HCT116 (cell line): ENCODE data around the gene CNST. TPM values are rescaled to one million over a fixed set of nuclear protein-coding genes. Genes with fewer than 3 reads are reported as not detected.

Source experiments
- ATAC-seq: fragments of 200-7000 bp; cut with Tn5 transposase; 2 replicates; pipeline ENCODE4 v1.9.1; 2020; ENCODE audit warnings: mild to moderate bottlenecking, moderate library complexity
- BruUV-seq: library from RNA; stranded (reverse); fragments of 400-500 nt; replicated peaks from 2 replicates; lab custom pipeline; 2021; lab: Mats Ljungman, UMichigan
- CTCF ChIA-PET: fragments of 300-600 bp; sonication (Branson Sonifier 250); formaldehyde crosslinking; loops from one replicate; lab custom pipeline; 2021; ENCODE audit warnings: antibody characterized with exemption; lab: Charles Lee
- POLR2A ChIA-PET: fragments of 300-600, 350-600 bp; sonication (Branson Sonifier 250); formaldehyde crosslinking; loops from one replicate; lab custom pipeline; 2021; ENCODE audit warnings: antibody characterized with exemption; lab: Charles Lee
- RAD21 ChIA-PET, 2 experiments: fragments of 300-600 bp; sonication (Branson Sonifier 250); formaldehyde crosslinking; loops; one replicate each; lab custom pipeline; 2023; ENCODE audit warnings: low total read pairs in 2 of 2; ENCODE audit not compliant: uncharacterized antibody in 2 of 2, unreplicated experiment in 2 of 2, low non-redundant PET in 1 of 2; lab: Charles Lee
- DNase-seq: peaks from one replicate; pipeline ENCODE4 v3.0.0-alpha.2; 2010; ENCODE audit warnings: low read depth, low spot score
- H2AFZ ChIP-seq: fragments of 200-600 bp; shearing (Covaris generic), sonication (generic); 2 replicates; pipeline ENCODE4 v1.6.1; 2017; ENCODE audit warnings: low read depth, mixed run types, mixed read lengths, antibody characterized with exemption, low read length; ENCODE audit not compliant: poor library complexity, severe bottlenecking
- H3K27ac ChIP-seq: 2 replicates; pipeline ENCODE4 v1.5.1; 2012; ENCODE audit warnings: low read depth, low read length
- H3K27me3 ChIP-seq: fragments of 200-600 bp; sonication (generic); 2 replicates; pipeline ENCODE4 v1.6.1; 2016; ENCODE audit warnings: mixed run types, low read length, mixed read lengths; ENCODE audit not compliant: insufficient read depth
- H3K36me3 ChIP-seq, 2 experiments: fragments of 200-500 bp in 1 of 2; fragments of 200-600 bp in 1 of 2; sonication (Bioruptor generic) in 1 of 2; sonication (generic) in 1 of 2; 2 replicates each; pipeline versions ENCODE4 v1.5.1 to v1.6.1; 2014 to 2016; ENCODE audit warnings: low read length in 2 of 2, inconsistent platforms in 1 of 2, mixed read lengths in 1 of 2, mixed run types in 1 of 2; ENCODE audit not compliant: insufficient read depth in 2 of 2, control insufficient read depth in 1 of 2
- H3K4me1 ChIP-seq, 2 experiments: fragments of 200-600 bp in 1 of 2; sonication (generic) in 1 of 2; 2 replicates each; pipeline versions ENCODE4 v1.5.1 to v1.6.1; 2012 to 2017; ENCODE audit warnings: low read length in 2 of 2, inconsistent platforms in 1 of 2, mild to moderate bottlenecking in 1 of 2, mixed read lengths in 1 of 2, mixed run types in 1 of 2, moderate library complexity in 1 of 2; ENCODE audit not compliant: insufficient read depth in 2 of 2, control insufficient read depth in 1 of 2
- H3K4me2 ChIP-seq: fragments of 200-600 bp; sonication (generic); 2 replicates; pipeline ENCODE4 v1.6.1; 2017; ENCODE audit warnings: mixed run types, low read length, mixed read lengths
- H3K4me3 ChIP-seq, 2 experiments: fragments of 200-600 bp in 1 of 2; sonication (generic) in 1 of 2; replicated peaks in 1 of 2; 2 replicates each; pipeline ENCODE4 v1.5.1; 2011 to 2016; ENCODE audit warnings: low read length in 2 of 2, control low read depth in 1 of 2, low read depth in 1 of 2, mild to moderate bottlenecking in 1 of 2, mixed read lengths in 1 of 2, mixed run types in 1 of 2
- H3K79me2 ChIP-seq: fragments of 200-600 bp; sonication (generic); 2 replicates; pipeline ENCODE4 v1.6.1; 2017; ENCODE audit warnings: mild to moderate bottlenecking, mixed run types, low read length, moderate library complexity, mixed read lengths; ENCODE audit not compliant: insufficient read depth
- H3K9ac ChIP-seq: fragments of 200-600 bp; sonication (generic); 2 replicates; pipeline ENCODE4 v1.6.1; 2016; ENCODE audit warnings: low read length, mixed read lengths
- H3K9me2 ChIP-seq: fragments of 200-600 bp; sonication (generic), shearing (Covaris generic); 2 replicates; pipeline ENCODE4 v1.6.1; 2017; ENCODE audit warnings: mixed run types, mild to moderate bottlenecking, moderate library complexity; ENCODE audit not compliant: insufficient read depth
- H3K9me3 ChIP-seq, 2 experiments: fragments of 200-500 bp in 1 of 2; fragments of 200-600 bp in 1 of 2; sonication (Bioruptor generic) in 1 of 2; sonication (generic) in 1 of 2; 2 replicates each; pipeline ENCODE4 v1.6.1; 2014 to 2017; ENCODE audit warnings: low read length in 2 of 2, mixed read lengths in 2 of 2, inconsistent platforms in 1 of 2, low read depth in 1 of 2, mild to moderate bottlenecking in 1 of 2, mixed run types in 1 of 2, moderate library complexity in 1 of 2; ENCODE audit not compliant: control insufficient read depth in 1 of 2, insufficient read depth in 1 of 2
- H4K20me1 ChIP-seq: fragments of 200-600 bp; sonication (generic), shearing (Covaris generic); 2 replicates; pipeline ENCODE4 v1.6.1; 2017; ENCODE audit warnings: mixed run types, mild to moderate bottlenecking, moderate library complexity; ENCODE audit not compliant: insufficient read depth
- ATF3 ChIP-seq: IDR thresholded peaks from 2 replicates; pipeline ENCODE4 v1.6.1; 2012
- CBX3 ChIP-seq: IDR thresholded peaks from 2 replicates; pipeline ENCODE4 v1.6.1; 2012; ENCODE audit warnings: low read depth
- CEBPB ChIP-seq: IDR thresholded peaks from 2 replicates; pipeline ENCODE4 v1.6.1; 2012; ENCODE audit warnings: low read depth
- ELF1 ChIP-seq: IDR thresholded peaks from 2 replicates; pipeline ENCODE4 v1.6.1; 2012; ENCODE audit warnings: low read depth, borderline replicate concordance
- EZH2 ChIP-seq: fragments of 200-600 bp; sonication (generic); IDR thresholded peaks from 2 replicates; pipeline ENCODE4 v1.6.1; 2017; ENCODE audit warnings: antibody characterized with exemption, mixed run types
- EZH2phosphoT487 ChIP-seq: fragments of 200-600 bp; IDR thresholded peaks from 2 replicates; pipeline ENCODE4 v1.6.1; 2018; ENCODE audit warnings: antibody characterized with exemption, borderline replicate concordance
- JUND ChIP-seq: IDR thresholded peaks from 2 replicates; pipeline ENCODE4 v1.6.1; 2012
- MAX ChIP-seq: IDR thresholded peaks from 2 replicates; pipeline ENCODE4 v1.6.1; 2012
- POLR2A ChIP-seq: IDR thresholded peaks from 2 replicates; pipeline ENCODE4 v1.7.0; 2011; ENCODE audit warnings: borderline replicate concordance; ENCODE audit not compliant: insufficient read depth, insufficient read length; ENCODE audit errors: extremely low read depth
- POLR2AphosphoS5 ChIP-seq: IDR thresholded peaks from 2 replicates; pipeline ENCODE4 v1.6.1; 2011; ENCODE audit warnings: mild to moderate bottlenecking, low read depth, low read length, moderate library complexity
- RAD21 ChIP-seq: IDR thresholded peaks from 2 replicates; pipeline ENCODE4 v1.6.1; 2012; ENCODE audit warnings: low read depth, mild to moderate bottlenecking
- SIN3A ChIP-seq: IDR thresholded peaks from 2 replicates; pipeline ENCODE4 v1.6.1; 2012; ENCODE audit warnings: low read depth
- SP1 ChIP-seq: IDR thresholded peaks from 2 replicates; pipeline ENCODE4 v1.6.1; 2012; ENCODE audit warnings: low read depth
- SRF ChIP-seq: IDR thresholded peaks from 2 replicates; pipeline ENCODE4 v1.6.1; 2012; ENCODE audit warnings: low read depth
- TCF7L2 ChIP-seq: IDR thresholded peaks from 2 replicates; pipeline ENCODE4 v1.7.0; 2011; ENCODE audit warnings: borderline replicate concordance, inconsistent platforms; ENCODE audit not compliant: insufficient read depth, insufficient read length; ENCODE audit errors: extremely low read depth
- YY1 ChIP-seq: IDR thresholded peaks from 2 replicates; pipeline ENCODE4 v1.6.1; 2011; ENCODE audit warnings: low read length, low read depth, moderate library complexity, mild to moderate bottlenecking; ENCODE audit not compliant: insufficient replicate concordance; ENCODE audit errors: extremely low read depth
- ZBTB33 ChIP-seq: IDR thresholded peaks from 2 replicates; pipeline ENCODE4 v1.6.1; 2011; ENCODE audit warnings: mild to moderate bottlenecking, low read length, moderate library complexity; ENCODE audit not compliant: insufficient replicate concordance; ENCODE audit errors: extremely low read depth
- ZFX ChIP-seq: fragments of 450-650 bp; IDR thresholded peaks from 2 replicates; pipeline ENCODE4 v1.6.1; 2017
- ZNF274 ChIP-seq: fragments of 200-500 bp; sonication (Bioruptor generic); IDR thresholded peaks from 2 replicates; pipeline ENCODE4 v1.6.1; 2014; ENCODE audit warnings: mild to moderate bottlenecking, low read depth, low read length, inconsistent platforms
- intact Hi-C: fragments of 100-400 bp; cut with micrococcal nuclease; formaldehyde crosslinking; loops from 2 replicates; pipeline ENCODE4 v1.10.0; 2022
- total RNA-seq: library from RNA; stranded (reverse); gene quantifications from one replicate; pipeline ENCODE4 v1.2.1, GENCODE V29; 2021; ENCODE audit not compliant: unreplicated experiment

The CNST gene
- total RNA-seq, 1 experiment from 2014 or later = 13.5 TPM

GRCh38 chr1:246609632-246610031 lies 43.4 kb downstream of the CNST start:
- Histone ChIP-seq H3K79me2 (peaks cover 3% of the 10 kb centered on the region; the same call in 1 of the 2 replicates), H2AFZ (no peak overlapping the region), H3K4me3 (no peak overlapping the region; a peak in 1 of 4 replicates), H3K9me2 (no peaks in the 10 kb centered on the region), H3K27me3 (no peaks in the 10 kb centered on the region), H3K9me3 (no peaks in the 10 kb centered on the region), H4K20me1 (peaks cover 5% of the 10 kb centered on the region; the same call in 1 of the 2 replicates), H3K4me1 (peaks cover 16 to 17% of the 10 kb centered on the region in 2 experiments), H3K4me2 (peak overlapping the region; percentile 61), H3K36me3 (no peaks in the 10 kb centered on the region), H3K27ac (peak overlapping the region; percentile 37; the same call in 1 of the 2 replicates), H3K9ac (0 out of 2 replicates have a peak overlapping the region, but pooled peaks have one; percentile 3)
- ChIA-PET CTCF (no interaction called here), POLR2A (no interaction called here), RAD21 (no interaction called here)
- BruUV-seq = no TSS peak
- no peak for ATAC-seq
- TF ChIP-seq CEBPB (no peak), POLR2A (no peak), YY1 (no peak), SRF (no peak), SP1 (no peak), ELF1 (no peak)
- DNase-seq = no peak
- intact Hi-C loops = no loop called here

GRCh38 chr1:246613096-246613758 lies 47.0 kb downstream of the CNST start:
- RAD21 ChIA-PET = no interaction called here
- POLR2A ChIA-PET = no interaction called here
- Histone ChIP-seq H3K79me2 (peaks cover 6% of the 10 kb centered on the region; the same call in 1 of the 2 replicates), H3K9ac (no peak overlapping the region), H3K9me3 (no peaks in the 10 kb centered on the region), H3K4me3 (no peak overlapping the region), H3K36me3 (no peaks in the 10 kb centered on the region), H3K9me2 (no peaks in the 10 kb centered on the region), H3K4me2 (no peak overlapping the region), H3K4me1 (peaks cover 14 to 15% of the 10 kb centered on the region in 2 experiments), H2AFZ (no peak overlapping the region), H3K27me3 (no peaks in the 10 kb centered on the region), H4K20me1 (peaks cover 5% of the 10 kb centered on the region; the same call in 1 of the 2 replicates), H3K27ac (no peak overlapping the region)
- intact Hi-C loops = no loop called here
- TF ChIP-seq RAD21 (no peak), TCF7L2 (no peak), ZFX (no peak), ELF1 (no peak), ATF3 (no peak), POLR2AphosphoS5 (no peak), POLR2A (no peak), CEBPB (no peak), SIN3A (no peak), MAX (no peak), SRF (no peak), CBX3 (no peak), EZH2phosphoT487 (no peak), ZNF274 (no peak), ZBTB33 (no peak), JUND (no peak), EZH2 (no peak)
- DNase-seq (no peak), ATAC-seq (no peak)
- CTCF ChIA-PET = no interaction called here
- no TSS peak for BruUV-seq
